Skeletal muscle cell (primary cell): ENCODE results near the gene DRGX.

Experiments
- DNase-seq: peaks from one replicate; pipeline ENCODE4 v3.0.0-alpha.2; 2010; ENCODE audit warnings: low read depth
- H3K4me3 ChIP-seq: 2 replicates; pipeline ENCODE4 v1.5.1; 2011; ENCODE audit warnings: low read depth, mild to moderate bottlenecking, control low read depth, low read length, moderate library complexity

The DRGX gene

GRCh38 chr10:49365675-49366415, 30.0 kb downstream of the DRGX start:
- no peak overlapping the region for H3K4me3 ChIP-seq
- no peak for DNase-seq

GRCh38 chr10:49365275-49365674, 30.6 kb downstream of the DRGX start:
- no peak overlapping the region for H3K4me3 ChIP-seq
- DNase-seq, result no peak

- H3K4me3 ChIP-seq, result no peak overlapping the region
- DNase-seq, result no peak
These were observed 31.1 kb downstream of the DRGX start for GRCh38 chr10:49364747-49365146.

GRCh38 chr10:49364051-49364450, 31.8 kb downstream of the DRGX start:
- no peak for DNase-seq
- H3K4me3 ChIP-seq, result no peak overlapping the region

GRCh38 chr10:49363309-49364031, 32.4 kb downstream of the DRGX start:
- DNase-seq, result no peak
- H3K4me3 ChIP-seq, result no peak overlapping the region

GRCh38 chr10:49362596-49363260, 33.2 kb downstream of the DRGX start:
- DNase-seq, result no peak
- H3K4me3 ChIP-seq, result no peak overlapping the region

- H3K4me3 ChIP-seq, result no peak overlapping the region
- DNase-seq, result no peak
These were observed 33.9 kb downstream of the DRGX start for GRCh38 chr10:49361735-49362568.

- no peak for DNase-seq
These were observed 34.7 kb downstream of the DRGX start for GRCh38 chr10:49361178-49361554.

GRCh38 chr10:49360271-49361177, 35.4 kb downstream of the DRGX start:
- no peak for DNase-seq
- H3K4me3 ChIP-seq, result no peak overlapping the region

More at GRCh38 chr10:49361178-49361554, 34.7 kb downstream of the DRGX start:
- no peak overlapping the region for H3K4me3 ChIP-seq

GRCh38 chr10:49359349-49360270, 36.3 kb downstream of the DRGX start:
- no peak overlapping the region for H3K4me3 ChIP-seq
- peak; percentile 49 for DNase-seq

- H3K4me3 ChIP-seq, result no peak overlapping the region
- DNase-seq, result no peak
These were observed 38.0 kb downstream of the DRGX start for GRCh38 chr10:49357910-49358309.

- H3K4me3 ChIP-seq, result no peak overlapping the region
- no peak for DNase-seq
These were observed 38.9 kb downstream of the DRGX start for GRCh38 chr10:49356944-49357343.

- no peak for DNase-seq
- no peak overlapping the region for H3K4me3 ChIP-seq
These were observed 39.7 kb downstream of the DRGX start for GRCh38 chr10:49356181-49356580.

- no peak for DNase-seq
- H3K4me3 ChIP-seq, result no peak overlapping the region
These were observed 40.7 kb downstream of the DRGX start for GRCh38 chr10:49355221-49355620.

- DNase-seq, result no peak
- H3K4me3 ChIP-seq, result no peak overlapping the region
These were observed 41.3 kb downstream of the DRGX start for GRCh38 chr10:49354593-49354992.

- DNase-seq, result no peak
- H3K4me3 ChIP-seq, result no peak overlapping the region
These were observed 41.9 kb downstream of the DRGX start for GRCh38 chr10:49353895-49354566.
